PFSK-1 (cell line): ENCODE results near the gene DTX3L.

Experiments
- FOXP2 ChIP-seq: optimal IDR thresholded peaks from 2 replicates; pipeline ENCODE3; 2011; ENCODE audit warnings: borderline replicate concordance, control low read depth, inconsistent platforms; ENCODE audit not compliant: insufficient read depth; ENCODE audit errors: extremely low read length, extremely low read depth
- POLR2AphosphoS5 ChIP-seq: IDR thresholded peaks from 2 replicates; pipeline ENCODE4 v1.6.1; 2012; ENCODE audit warnings: low read depth, mild to moderate bottlenecking, control low read depth, low read length, moderate library complexity
- REST ChIP-seq, 2 experiments: IDR thresholded peaks; 2 replicates each; pipeline versions ENCODE4 v1.6.1 to v1.8.0; 2011 to 2012; ENCODE audit warnings: low read depth in 2 of 2, low read length in 2 of 2, control low read depth in 1 of 2, inconsistent platforms in 1 of 2, mild to moderate bottlenecking in 1 of 2, moderate library complexity in 1 of 2; ENCODE audit not compliant: insufficient read depth in 1 of 2
- SIN3A ChIP-seq: IDR thresholded peaks from 2 replicates; pipeline ENCODE4 v1.6.1; 2012; ENCODE audit warnings: mild to moderate bottlenecking, low read length, moderate library complexity, borderline replicate concordance; ENCODE audit not compliant: insufficient read depth
- TAF1 ChIP-seq: IDR thresholded peaks from 2 replicates; pipeline ENCODE4 v1.6.1; 2012; ENCODE audit warnings: low read length, control low read depth, borderline replicate concordance; ENCODE audit not compliant: insufficient read depth

Gene DTX3L

GRCh38 chr3:122586773-122587485, 22.8 kb downstream of the DTX3L start:
- no peak for TF ChIP-seq POLR2AphosphoS5
- no peak for TF ChIP-seq REST (IDR thresholded peaks at IDR 0.05; ENCODE audit: insufficient read depth in 1 of 2, low read depth in 2 of 2, low read length in 2 of 2)
- TF ChIP-seq SIN3A: no peak
- TF ChIP-seq TAF1: no peak
- TF ChIP-seq FOXP2: no peak

GRCh38 chr3:122587572-122587971, 23.4 kb downstream of the DTX3L start:
- no peak for TF ChIP-seq FOXP2
- no peak for TF ChIP-seq SIN3A
- TF ChIP-seq TAF1: no peak
- TF ChIP-seq POLR2AphosphoS5: no peak
- TF ChIP-seq REST (IDR thresholded peaks at IDR 0.05; ENCODE audit: insufficient read depth in 1 of 2, low read depth in 2 of 2, low read length in 2 of 2): no peak

GRCh38 chr3:122589297-122589696, 25.2 kb downstream of the DTX3L start:
- TF ChIP-seq POLR2AphosphoS5 (no peak), SIN3A (no peak), REST (IDR thresholded peaks at IDR 0.05; ENCODE audit: insufficient read depth in 1 of 2, low read depth in 2 of 2, low read length in 2 of 2) (no peak), FOXP2 (no peak), TAF1 (no peak)

DNA sequence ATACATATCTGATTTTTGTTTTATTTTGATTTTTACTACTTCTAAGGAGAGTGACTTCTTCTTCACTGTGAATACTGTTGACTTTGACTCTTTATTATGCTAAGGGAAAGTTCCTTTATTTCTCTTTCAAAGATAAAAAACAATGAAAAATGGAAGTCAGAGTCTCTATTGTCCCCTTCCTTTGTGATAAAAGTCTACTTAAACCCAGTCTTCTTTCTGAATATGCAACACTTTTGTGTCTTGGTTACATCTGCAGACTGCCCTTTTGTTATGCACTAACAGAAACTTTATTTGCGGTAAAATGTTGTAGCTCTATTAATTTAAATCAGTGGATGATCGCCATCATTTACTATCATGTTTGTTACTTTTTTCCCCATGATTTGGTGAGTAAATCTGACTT, 26.5 kb downstream of the DTX3L start:
- no peak for TF ChIP-seq REST (IDR thresholded peaks at IDR 0.05; ENCODE audit: insufficient read depth in 1 of 2, low read depth in 2 of 2, low read length in 2 of 2)
- no peak for TF ChIP-seq SIN3A
- TF ChIP-seq POLR2AphosphoS5: no peak
- TF ChIP-seq TAF1: no peak
- no peak for TF ChIP-seq FOXP2
